ENCODE data around the gene FAH.

The FAH gene

DNA sequence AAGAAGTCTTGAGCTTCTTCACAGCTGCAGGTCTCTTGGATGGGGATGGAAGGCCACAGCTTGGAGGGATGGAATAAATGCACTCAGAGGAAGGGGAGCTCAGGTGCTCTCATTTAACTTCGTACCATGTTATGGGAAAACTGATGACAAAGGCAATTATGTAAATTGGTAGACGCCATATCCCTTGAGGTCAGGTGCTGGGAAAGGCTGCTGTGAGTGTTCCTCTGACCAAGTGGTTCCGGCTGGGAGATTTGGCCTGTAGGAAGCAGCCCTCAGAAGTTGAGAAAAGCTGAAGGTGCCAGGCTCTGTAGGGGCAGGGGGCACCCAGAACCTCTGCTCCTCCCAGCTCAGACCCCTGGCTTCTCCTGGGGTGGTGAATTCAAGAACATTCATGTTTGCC lies 47.1 kb downstream of the FAH start:
- DNase-seq (ENCODE audit: low spot score): no peak

GRCh38 chr15:80201256-80202015 lies 48.6 kb downstream of the FAH start:
- DNase-seq (ENCODE audit: low spot score): no peak

DNA sequence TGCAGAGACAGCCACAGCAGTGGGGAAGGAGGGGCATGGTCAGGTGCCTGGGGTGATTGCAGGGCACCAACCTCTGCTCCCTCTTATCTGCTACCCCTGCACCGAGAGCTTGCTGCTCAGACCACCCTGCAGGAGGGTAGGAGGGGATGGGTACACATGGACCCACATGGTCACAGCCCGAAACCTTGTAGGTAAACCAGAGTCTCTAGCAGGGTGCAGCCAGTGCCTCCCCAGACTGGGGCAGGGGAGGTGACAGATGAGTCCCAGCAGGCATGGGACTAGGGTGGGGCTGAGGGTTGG lies 49.2 kb downstream of the FAH start:
- DNase-seq (ENCODE audit: low spot score): no peak

GRCh38 chr15:80202641-80203360 lies 50.0 kb downstream of the FAH start:
- no peak for DNase-seq (ENCODE audit: low spot score)

DNA sequence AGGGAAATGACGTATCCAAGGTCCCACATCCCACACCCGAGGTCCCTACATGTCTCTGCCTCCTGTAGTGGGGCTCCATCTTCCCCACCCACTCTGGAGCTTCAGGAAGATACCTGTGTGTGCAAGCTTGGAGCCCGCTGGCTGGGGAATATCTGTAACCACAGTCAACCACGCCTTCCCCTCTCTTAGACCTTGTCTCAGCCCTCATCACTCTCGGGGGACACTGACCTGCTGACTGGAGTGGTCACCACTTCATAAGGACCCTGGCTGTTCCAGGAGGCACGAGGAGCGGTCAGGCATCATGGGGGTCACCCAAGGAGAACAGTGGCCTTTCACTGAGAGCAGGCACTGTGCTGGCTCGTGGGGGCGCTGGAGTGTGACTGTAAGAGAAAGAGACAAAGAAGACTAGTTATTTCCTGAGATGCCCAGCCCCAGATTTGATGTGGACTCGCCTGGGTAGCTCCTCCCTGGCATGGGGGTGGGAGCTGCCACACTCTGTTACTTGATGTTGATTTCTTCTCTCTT lies 50.6 kb downstream of the FAH start:
- DNase-seq (ENCODE audit: low spot score): no peak

GRCh38 chr15:80204231-80204630 lies 51.4 kb downstream of the FAH start:
- DNase-seq (ENCODE audit: low spot score): no peak

- peak; percentile 65 for DNase-seq (ENCODE audit: low spot score)
These were observed 55.1 kb downstream of the FAH start for GRCh38 chr15:80207887-80208286.

- no peak for DNase-seq (ENCODE audit: low spot score)
These were observed 56.2 kb downstream of the FAH start for GRCh38 chr15:80208758-80209734.

GRCh38 chr15:80210611-80211573 lies 58.1 kb downstream of the FAH start:
- no peak for DNase-seq (ENCODE audit: low spot score)

GRCh38 chr15:80211976-80212375 lies 59.2 kb downstream of the FAH start:
- DNase-seq (ENCODE audit: low spot score): no peak

DNA sequence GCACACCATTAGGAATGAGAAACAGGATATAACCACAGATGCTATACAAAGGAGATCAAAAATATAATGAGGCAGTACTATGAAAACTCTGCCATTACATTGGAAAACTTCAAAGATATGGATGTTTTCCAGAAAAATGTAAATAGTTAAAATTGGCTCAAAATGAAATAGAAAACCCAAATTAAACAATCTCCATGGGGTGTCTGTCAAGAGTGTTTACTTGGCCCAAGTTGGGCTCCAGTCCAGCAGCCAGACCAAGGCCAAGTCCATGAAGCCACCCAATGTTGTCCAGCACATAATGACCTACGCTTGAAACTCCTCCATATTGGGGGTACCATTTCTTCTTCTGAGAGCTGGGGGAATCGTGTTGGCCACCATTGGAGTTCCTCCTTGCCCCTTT lies 62.1 kb downstream of the FAH start:
- DNase-seq (ENCODE audit: low spot score): no peak

- DNase-seq (ENCODE audit: low spot score): no peak
These were observed 63.3 kb downstream of the FAH start for GRCh38 chr15:80216141-80216540.

GRCh38 chr15:80216911-80217310 lies 64.1 kb downstream of the FAH start:
- no peak for DNase-seq (ENCODE audit: low spot score)

GRCh38 chr15:80217327-80217900 lies 64.6 kb downstream of the FAH start:
- DNase-seq (ENCODE audit: low spot score): no peak

- DNase-seq (ENCODE audit: low spot score): no peak
These were observed 67.2 kb downstream of the FAH start for GRCh38 chr15:80219955-80220354.

DNA sequence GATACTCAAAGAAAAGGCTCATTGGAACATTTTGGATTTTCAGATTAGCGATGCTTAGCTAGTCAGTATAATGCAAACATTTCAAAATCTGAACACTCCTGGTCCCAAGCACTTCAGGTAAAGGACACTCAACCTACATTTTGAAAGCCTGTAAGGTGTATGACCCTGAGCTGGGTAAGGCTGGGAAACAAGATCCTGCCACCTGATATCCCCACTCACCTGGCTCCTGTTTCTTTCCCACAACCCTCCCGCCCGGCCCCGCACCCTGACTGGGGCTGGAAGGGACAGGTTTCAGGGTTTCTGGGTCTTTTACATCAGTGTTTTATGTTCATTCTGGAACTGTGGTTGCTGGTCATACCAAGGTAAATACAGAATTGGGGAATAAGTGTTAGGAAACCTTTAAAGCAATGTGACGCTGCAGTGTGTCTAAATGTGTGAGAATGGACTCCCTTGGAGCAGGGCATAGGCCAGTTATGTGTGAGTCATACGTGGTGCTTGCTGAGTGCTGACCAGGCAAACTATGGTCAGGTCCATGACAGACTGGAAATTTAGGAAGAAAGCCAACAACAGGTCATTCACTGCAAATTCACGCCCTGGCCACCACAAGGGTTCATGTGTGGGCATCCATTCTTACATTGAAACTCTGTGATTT lies 76.3 kb downstream of the FAH start:
- no peak for DNase-seq (ENCODE audit: low spot score)

DNA sequence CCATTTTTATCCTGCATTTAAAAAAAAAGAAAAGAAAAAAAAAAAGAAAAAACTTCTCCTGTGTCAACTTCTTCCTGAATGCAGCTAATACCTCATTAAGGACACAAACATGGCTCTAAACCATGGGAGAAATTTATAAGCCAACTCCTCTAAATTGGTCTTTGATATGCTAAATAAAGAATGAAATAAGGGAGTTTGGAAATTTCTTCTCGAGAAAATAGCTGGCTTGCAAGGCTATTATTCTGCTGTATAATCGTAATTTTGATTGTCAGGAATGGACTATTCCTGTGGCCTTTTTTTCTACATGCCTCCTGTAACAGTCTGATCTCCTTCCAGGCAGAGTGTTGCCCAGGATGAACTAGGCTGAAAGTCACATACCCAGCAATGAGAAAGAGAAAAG lies 78.6 kb downstream of the FAH start:
- DNase-seq (ENCODE audit: low spot score): no peak

GRCh38 chr15:80233581-80233980 lies 80.8 kb downstream of the FAH start:
- no peak for DNase-seq (ENCODE audit: low spot score)

DNA sequence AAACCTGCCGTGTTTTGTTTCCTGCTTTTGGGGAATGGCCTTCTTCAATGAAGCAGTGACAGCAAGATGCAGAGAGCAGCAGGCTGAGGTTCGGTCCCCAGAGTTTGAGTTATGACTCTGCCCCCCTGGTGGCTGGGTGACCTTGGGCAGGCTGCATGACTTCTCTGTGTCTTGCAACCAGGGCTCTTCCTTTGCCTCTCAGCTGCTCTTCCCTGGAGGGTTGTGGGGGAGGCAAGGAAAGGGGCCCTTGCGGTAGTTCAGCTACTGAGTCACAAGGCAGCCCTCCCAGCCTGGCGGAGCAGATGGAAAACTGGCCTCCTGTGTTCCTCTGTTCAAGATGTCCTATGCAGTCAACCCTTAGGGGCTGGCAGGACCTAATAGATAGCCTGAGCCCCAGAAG lies 82.1 kb downstream of the FAH start:
- DNase-seq (ENCODE audit: low spot score): no peak
